CD4-positive, alpha-beta T cell (primary cell): ENCODE data around the gene RAMAC. TPM values are rescaled to one million over a fixed set of nuclear protein-coding genes. Genes with fewer than 3 reads are reported as not detected.

Experiments
- ATAC-seq: fragments of 200-7000 bp; cut with Tn5 transposase; one replicate; pipeline ENCODE4 v1.10.0; 2022; ENCODE audit warnings: mild to moderate bottlenecking; ENCODE audit not compliant: poor library complexity
- CTCF ChIA-PET: fragments of 350-600 bp; sonication (Branson Sonifier 250); formaldehyde crosslinking; loops from one replicate; lab custom pipeline; 2021; ENCODE audit warnings: antibody characterized with exemption, inconsistent platforms; lab: Charles Lee
- POLR2A ChIA-PET: fragments of 350-600 bp; sonication (Branson Sonifier 250); formaldehyde crosslinking; loops from one replicate; lab custom pipeline; 2021; ENCODE audit warnings: antibody characterized with exemption, inconsistent platforms; lab: Charles Lee
- DNase-seq, 14 experiments: peaks; one replicate each; pipeline ENCODE4 v3.0.0-alpha.2; 2013 to 2020; ENCODE audit warnings: mixed read lengths in 2 of 14
- H3K27ac ChIP-seq, 2 donors: one replicate each; pipeline versions ENCODE4 v1.5.1 to v1.7.0; 2013; ENCODE audit warnings: low read length in 2 of 2, low read depth in 1 of 2, mild to moderate bottlenecking in 1 of 2
- H3K27me3 ChIP-seq, 2 experiments: 1 replicate in 1 of 2; 2 replicates in 1 of 2; pipeline versions ENCODE4 v1.6.1 to v1.7.0; 2013; ENCODE audit warnings: low read length in 2 of 2, control low read depth in 1 of 2, mild to moderate bottlenecking in 1 of 2, moderate library complexity in 1 of 2; ENCODE audit not compliant: insufficient read depth in 2 of 2, control insufficient read depth in 1 of 2
- H3K36me3 ChIP-seq: one replicate; pipeline ENCODE4 v1.6.1; 2013; ENCODE audit warnings: low read length, control low read depth; ENCODE audit not compliant: insufficient read depth
- H3K4me1 ChIP-seq: one replicate; pipeline ENCODE4 v1.6.1; 2013; ENCODE audit warnings: low read length, control low read depth; ENCODE audit not compliant: insufficient read depth
- H3K4me3 ChIP-seq: one replicate; pipeline ENCODE4 v1.5.1; 2013; ENCODE audit warnings: mild to moderate bottlenecking, low read length, moderate library complexity
- H3K9me3 ChIP-seq, 2 experiments: 1 replicate in 1 of 2; 2 replicates in 1 of 2; pipeline versions ENCODE4 v1.6.1 to v1.7.0; 2013; ENCODE audit warnings: low read length in 2 of 2, mild to moderate bottlenecking in 2 of 2, control low read depth in 1 of 2, moderate library complexity in 1 of 2; ENCODE audit not compliant: control insufficient read depth in 1 of 2, insufficient read depth in 1 of 2
- H3K27ac Mint-ChIP-seq: one replicate; pipeline ENCODE4 v1.8.0; 2020; ENCODE audit warnings: mixed read lengths
- H3K27me3 Mint-ChIP-seq: one replicate; pipeline ENCODE4 v1.8.0; 2021; ENCODE audit warnings: mixed read lengths
- H3K36me3 Mint-ChIP-seq: one replicate; pipeline ENCODE4 v1.8.0; 2021; ENCODE audit warnings: low read depth, mixed read lengths
- H3K4me1 Mint-ChIP-seq: one replicate; pipeline ENCODE4 v1.8.0; 2021; ENCODE audit warnings: low read depth, mixed read lengths
- H3K4me3 Mint-ChIP-seq: one replicate; pipeline ENCODE4 v1.8.0; 2020; ENCODE audit warnings: mild to moderate bottlenecking, mixed read lengths
- H3K9me3 Mint-ChIP-seq: one replicate; pipeline ENCODE4 v1.8.0; 2020; ENCODE audit warnings: mixed read lengths
- CTCF ChIP-seq: fragments of 200-600 bp; IDR thresholded peaks from one replicate; pipeline ENCODE4 v1.8.0; 2022; ENCODE audit warnings: antibody characterized with exemption, mild to moderate bottlenecking
- intact Hi-C, 2 experiments: fragments of 100-400 bp; cut with DNase I in 1 of 2; cut with micrococcal nuclease in 1 of 2; formaldehyde crosslinking; loops; one replicate each; pipeline versions ENCODE4 v1.15.1 to v1.9.0; 2023 to 2025; cut with DNase I, micrococcal nuclease
- total RNA-seq, 174 experiments: library from RNA in 2 of 174; stranded (reverse) in 2 of 174; gene quantifications; one replicate each; pipeline ENCODE4 v1.2.3 and lab custom pipeline; 2021 to 2026

RAMAC gene
- total RNA-seq, 2 experiments from 2014 or later, result 25.5 to 26.5 TPM

- ChIA-PET POLR2A (no interaction called here), CTCF (no interaction called here)
- ATAC-seq, result no peak
- Histone ChIP-seq H3K36me3 (no peaks in the 10 kb centered on the region), H3K27ac (no peak overlapping the region), H3K27me3 (no peaks in the 10 kb centered on the region), H3K9me3 (no peaks in the 10 kb centered on the region), H3K4me1 (no peaks in the 10 kb centered on the region), H3K4me3 (no peak overlapping the region)
- intact Hi-C loops, result no loop called here
- Mint-ChIP-seq H3K27ac (no peak overlapping the region), H3K9me3 (no peaks in the 10 kb centered on the region), H3K27me3 (no peaks in the 10 kb centered on the region), H3K4me1 (no peaks in the 10 kb centered on the region), H3K36me3 (no peaks in the 10 kb centered on the region), H3K4me3 (no peak overlapping the region)
- no peak for TF ChIP-seq CTCF
- DNase-seq, result no peak
These were observed 15.8 kb upstream of the RAMAC start for GRCh38 chr15:82970078-82970686.

DNA sequence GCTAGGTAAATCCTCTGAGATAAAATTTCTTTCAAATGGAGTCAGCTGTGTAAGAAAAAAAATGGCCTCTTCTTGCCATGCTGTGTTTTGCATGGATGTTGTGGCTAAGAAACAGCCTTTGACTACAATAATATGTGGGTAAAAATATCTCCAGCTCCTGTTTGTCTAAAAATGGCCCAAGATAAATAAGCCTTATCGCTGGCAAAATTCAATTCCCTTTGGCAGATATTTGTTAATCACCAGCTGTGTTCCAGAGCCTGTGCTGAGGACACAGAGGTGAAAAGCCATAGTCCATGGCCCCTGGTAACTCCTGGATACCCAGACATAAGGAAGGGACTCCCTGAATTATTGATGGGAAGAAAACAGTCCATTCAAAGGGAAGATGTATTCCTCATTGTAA, 15.3 kb upstream of the RAMAC start:
- no peak for ATAC-seq
- H3K27me3 Mint-ChIP-seq, result no peaks in the 10 kb centered on the region
- CTCF ChIA-PET, result interaction anchor here (0.7 kb wide), 1 partner anchor 26 kb away, joined by 3 read pairs; no protein-coding TSS in a partner anchor

GRCh38 chr15:82971218-82971984, 14.6 kb upstream of the RAMAC start:
- ChIA-PET CTCF (interaction anchor here (0.7 kb wide), 1 partner anchor 27 kb away, joined by 3 read pairs; no protein-coding TSS in a partner anchor), POLR2A (no interaction called here)
- Histone ChIP-seq H3K4me1 (no peaks in the 10 kb centered on the region), H3K9me3 (no peaks in the 10 kb centered on the region), H3K36me3 (no peaks in the 10 kb centered on the region), H3K27ac (no peak overlapping the region), H3K4me3 (no peak overlapping the region), H3K27me3 (no peaks in the 10 kb centered on the region)
- no peak for TF ChIP-seq CTCF
- no peaks in the 10 kb centered on the region for H3K36me3 Mint-ChIP-seq
- no peaks in the 10 kb centered on the region for H3K4me1 Mint-ChIP-seq
- H3K4me3 Mint-ChIP-seq, result no peak overlapping the region
- intact Hi-C loops, result no loop called here
- no peak overlapping the region for H3K27ac Mint-ChIP-seq
- no peaks in the 10 kb centered on the region for H3K27me3 Mint-ChIP-seq
- no peak for DNase-seq
- no peak for ATAC-seq
- no peaks in the 10 kb centered on the region for H3K9me3 Mint-ChIP-seq

More for the DNA sequence above, 15.3 kb upstream of the RAMAC start:
- Histone ChIP-seq H3K36me3 (no peaks in the 10 kb centered on the region), H3K27me3 (no peaks in the 10 kb centered on the region), H3K4me1 (no peaks in the 10 kb centered on the region), H3K4me3 (no peak overlapping the region), H3K27ac (no peak overlapping the region), H3K9me3 (no peaks in the 10 kb centered on the region)
- Mint-ChIP-seq H3K4me1 (no peaks in the 10 kb centered on the region), H3K36me3 (no peaks in the 10 kb centered on the region), H3K4me3 (no peak overlapping the region), H3K27ac (no peak overlapping the region), H3K9me3 (no peaks in the 10 kb centered on the region)
- no peak for TF ChIP-seq CTCF
- POLR2A ChIA-PET, result no interaction called here
- DNase-seq, result no peak
- intact Hi-C loops, result no loop called here
